ENCODE results near the gene SERTAD2. TPM values are rescaled to one million over a fixed set of nuclear protein-coding genes. Genes with fewer than 3 reads are reported as not detected.
A peak's percentile ranks its signal among the peaks of the same experiment; 100 is the strongest.

SERTAD2 gene
- total and polyA plus RNA-seq, 5 donors: 8.2 to 25.4 (median 19.7) TPM

DNA sequence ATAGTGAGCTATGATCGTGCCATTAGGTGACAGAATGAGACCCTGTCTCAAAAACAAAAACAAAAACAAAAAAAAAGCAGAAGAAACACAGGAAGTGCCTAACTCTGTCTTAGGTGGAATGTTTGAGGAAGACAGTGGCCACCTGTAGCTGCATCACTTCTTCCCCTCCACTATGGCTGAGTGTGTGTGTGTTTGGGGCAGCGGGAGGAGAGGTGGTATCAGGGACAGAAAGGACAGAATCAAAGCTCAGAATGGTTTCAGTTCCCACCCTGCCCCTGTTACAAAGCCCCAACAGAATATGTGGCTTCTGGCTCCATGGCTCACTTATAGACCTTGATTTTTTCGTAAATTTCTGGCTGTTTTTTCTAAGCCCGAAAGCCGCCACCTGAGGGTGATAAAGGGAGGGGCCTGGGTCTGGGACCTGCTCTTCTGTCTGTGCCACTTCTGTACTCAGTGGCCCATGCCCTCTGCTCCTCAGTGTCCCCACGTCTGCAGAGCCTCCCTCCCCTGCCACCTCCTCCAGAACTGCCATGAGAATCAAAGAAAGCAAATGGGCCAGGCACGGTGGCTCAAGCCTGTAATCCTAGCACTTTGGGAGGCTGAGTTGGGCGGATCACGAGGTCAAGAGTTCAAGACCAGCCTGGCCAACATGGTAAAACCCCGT lies 27.4 kb downstream of the SERTAD2 start:
- intact Hi-C loops (cut with DNase I): no loop called here
- Histone ChIP-seq H3K4me1 (ENCODE audit: control insufficient read depth, insufficient read depth, low read length) (no peaks in the 10 kb centered on the region), H3K4me3 (ENCODE audit: low read length) (no peak overlapping the region), H3K27me3 (ENCODE audit: control insufficient read depth, insufficient read depth) (no peaks in the 10 kb centered on the region), H3K9me3 (ENCODE audit: control insufficient read depth, low read length) (no peaks in the 10 kb centered on the region), H3K27ac (ENCODE audit: low read length) (no peak overlapping the region)
- DNase-seq (peak in 1 of 3 donors; percentile 12), ATAC-seq (no peak)
- WGBS: 88% methylated on average over 10 of the region's 10 CpGs

DNA sequence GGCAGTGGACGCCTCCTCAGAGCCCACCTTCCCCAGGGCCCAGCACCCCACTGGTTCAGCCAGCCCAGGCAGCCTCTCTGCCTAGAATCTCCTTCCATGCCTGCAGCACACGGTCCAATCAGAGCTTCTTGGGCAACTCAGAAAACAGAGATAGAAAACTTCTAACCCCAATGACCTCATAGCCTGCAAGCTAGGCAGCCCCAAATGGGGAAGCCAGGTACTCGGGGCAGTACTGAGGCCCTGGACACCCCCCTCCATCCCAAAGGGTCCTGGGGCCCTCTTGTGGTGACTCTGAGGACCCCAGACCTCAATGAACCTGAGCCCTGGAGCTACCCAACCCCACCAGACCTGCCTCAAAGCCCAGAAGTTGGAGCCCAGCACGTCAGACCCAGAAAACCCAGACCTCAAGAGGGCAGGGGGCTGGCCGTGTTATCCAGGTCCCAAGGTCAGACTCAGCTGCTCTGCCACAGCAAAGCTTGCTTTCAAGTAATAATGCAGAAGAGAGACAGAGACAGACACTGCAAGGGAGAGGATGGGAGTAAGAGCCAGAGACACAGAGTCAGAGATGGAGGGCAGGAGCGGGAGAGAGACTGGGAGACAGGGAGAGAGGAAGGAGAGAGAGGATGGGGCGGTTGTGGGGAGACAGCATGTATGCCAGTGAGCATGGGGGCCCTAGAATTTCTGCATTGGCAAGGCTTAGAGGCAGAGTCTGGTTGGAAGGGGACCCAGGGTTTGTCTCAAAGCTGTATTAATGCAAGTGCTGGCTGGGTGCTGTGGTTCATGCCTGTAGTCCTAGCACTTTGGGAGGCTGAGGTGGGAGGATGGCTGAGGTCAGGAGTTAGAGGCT lies 28.2 kb downstream of the SERTAD2 start:
- WGBS: 88% methylated on average over 7 of the region's 7 CpGs
- intact Hi-C loops (cut with DNase I): no loop called here
- DNase-seq: peak in 1 of 3 donors; percentile 19
- Histone ChIP-seq H3K4me1 (ENCODE audit: control insufficient read depth, insufficient read depth, low read length) (no peaks in the 10 kb centered on the region), H3K27me3 (ENCODE audit: control insufficient read depth, insufficient read depth) (no peaks in the 10 kb centered on the region), H3K27ac (ENCODE audit: low read length) (no peak overlapping the region), H3K9me3 (ENCODE audit: control insufficient read depth, low read length) (no peaks in the 10 kb centered on the region), H3K4me3 (ENCODE audit: low read length) (no peak overlapping the region)
- ATAC-seq: no peak

DNA sequence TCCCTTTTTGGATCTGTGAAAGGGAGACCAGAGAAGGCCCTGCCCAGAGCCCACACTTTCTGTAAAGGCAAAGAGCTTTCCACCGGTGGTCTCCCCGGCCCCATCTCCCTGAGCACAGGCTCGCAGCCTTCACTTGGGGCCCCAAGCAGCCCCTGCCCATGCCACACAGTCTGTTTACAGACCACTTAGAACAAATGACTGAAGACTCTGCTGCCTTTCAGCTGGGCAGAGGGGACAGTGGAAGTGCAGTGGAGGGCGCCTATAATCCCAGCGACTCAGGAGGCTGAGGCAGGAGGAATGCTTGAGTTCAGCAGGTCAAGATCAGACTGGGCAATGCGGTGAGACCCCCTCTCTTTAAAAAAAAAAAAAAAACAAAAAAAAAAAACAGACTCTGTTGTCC lies 28.9 kb downstream of the SERTAD2 start:
- Histone ChIP-seq H3K9me3 (ENCODE audit: control insufficient read depth, low read length) (no peaks in the 10 kb centered on the region), H3K4me1 (ENCODE audit: control insufficient read depth, insufficient read depth, low read length) (no peaks in the 10 kb centered on the region), H3K4me3 (ENCODE audit: low read length) (no peak overlapping the region), H3K27ac (ENCODE audit: low read length) (no peak overlapping the region), H3K27me3 (ENCODE audit: control insufficient read depth, insufficient read depth) (no peaks in the 10 kb centered on the region)
- intact Hi-C loops (cut with DNase I): no loop called here
- ATAC-seq (no peak), DNase-seq (peak in 1 of 3 donors; percentile 14)
- WGBS: 89% methylated on average over 6 of the region's 6 CpGs

DNA sequence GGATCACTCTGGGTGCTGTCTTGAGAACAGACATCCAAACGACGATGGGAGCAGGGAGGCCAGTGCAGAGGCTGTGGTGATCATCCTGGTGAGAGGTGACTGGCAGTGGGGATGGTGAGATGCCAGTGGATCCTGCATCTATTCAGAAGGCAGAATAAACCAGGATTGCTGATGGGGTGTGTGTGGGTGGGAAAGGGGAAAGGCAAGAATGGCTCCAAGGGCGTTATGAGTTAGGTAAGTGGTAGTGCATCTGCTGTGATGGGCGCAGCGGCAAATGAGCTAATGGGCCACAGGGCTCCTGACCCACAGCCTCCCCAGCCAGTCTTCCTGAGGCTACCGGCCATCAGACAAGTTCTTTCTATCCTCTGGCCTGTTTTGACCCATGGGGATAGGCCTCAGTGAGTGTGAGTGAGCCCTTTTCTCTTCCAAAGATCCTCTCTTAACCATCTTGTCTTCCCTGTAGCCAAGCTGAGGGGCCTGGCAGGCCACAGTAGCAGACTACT lies 29.6 kb downstream of the SERTAD2 start:
- Histone ChIP-seq H3K27ac (ENCODE audit: low read length) (no peak overlapping the region), H3K27me3 (ENCODE audit: control insufficient read depth, insufficient read depth) (no peaks in the 10 kb centered on the region), H3K4me3 (ENCODE audit: low read length) (no peak overlapping the region), H3K9me3 (ENCODE audit: control insufficient read depth, low read length) (no peaks in the 10 kb centered on the region), H3K4me1 (ENCODE audit: control insufficient read depth, insufficient read depth, low read length) (no peaks in the 10 kb centered on the region)
- intact Hi-C loops (cut with DNase I): no loop called here
- WGBS: 93% methylated on average over 6 of the region's 6 CpGs
- no peak for ATAC-seq
- DNase-seq: peak in 1 of 3 donors; percentile 16

DNA sequence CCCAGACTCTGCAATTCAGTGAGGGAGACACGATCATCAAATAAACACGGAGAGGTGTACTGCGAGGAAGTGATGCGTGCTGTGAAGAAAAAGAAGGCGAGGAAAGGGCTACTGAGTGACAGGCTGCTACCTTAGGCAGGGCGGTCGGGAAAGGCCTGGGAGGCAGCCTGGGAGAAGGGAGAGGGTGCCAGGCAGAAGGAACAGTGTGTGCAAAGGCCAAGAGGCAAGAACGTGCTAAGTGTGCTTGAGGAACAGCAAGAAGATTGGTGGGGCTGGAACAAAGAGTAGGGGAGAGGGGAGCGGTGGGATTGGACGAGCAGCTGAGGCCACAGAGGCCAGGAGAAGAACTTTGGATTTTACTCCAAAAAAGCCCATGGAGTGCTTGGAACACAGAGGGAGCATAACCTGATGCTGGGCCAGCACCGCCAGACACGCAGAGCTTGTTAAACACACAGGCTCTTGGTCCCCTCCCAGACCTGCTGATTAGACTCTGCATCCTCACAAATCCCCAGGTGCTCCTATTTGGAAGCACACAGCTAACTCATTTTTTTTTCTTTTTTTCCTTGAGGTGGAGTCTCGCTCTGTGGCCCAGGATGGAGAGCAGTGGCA lies 30.4 kb downstream of the SERTAD2 start:
- H3K9me3 ChIP-seq (ENCODE audit: control insufficient read depth, low read length): no peaks in the 10 kb centered on the region
- 83% methylated on average over 13 of the region's 13 CpGs for WGBS
- DNase-seq: peak in 1 of 3 donors; percentile 23
- H3K4me3 ChIP-seq (ENCODE audit: low read length): no peak overlapping the region
- H3K4me1 ChIP-seq (ENCODE audit: control insufficient read depth, insufficient read depth, low read length): no peaks in the 10 kb centered on the region
- no peak overlapping the region for H3K27ac ChIP-seq (ENCODE audit: low read length)
- intact Hi-C loops (cut with DNase I): no loop called here
- no peaks in the 10 kb centered on the region for H3K27me3 ChIP-seq (ENCODE audit: control insufficient read depth, insufficient read depth)
- ATAC-seq: no peak

DNA sequence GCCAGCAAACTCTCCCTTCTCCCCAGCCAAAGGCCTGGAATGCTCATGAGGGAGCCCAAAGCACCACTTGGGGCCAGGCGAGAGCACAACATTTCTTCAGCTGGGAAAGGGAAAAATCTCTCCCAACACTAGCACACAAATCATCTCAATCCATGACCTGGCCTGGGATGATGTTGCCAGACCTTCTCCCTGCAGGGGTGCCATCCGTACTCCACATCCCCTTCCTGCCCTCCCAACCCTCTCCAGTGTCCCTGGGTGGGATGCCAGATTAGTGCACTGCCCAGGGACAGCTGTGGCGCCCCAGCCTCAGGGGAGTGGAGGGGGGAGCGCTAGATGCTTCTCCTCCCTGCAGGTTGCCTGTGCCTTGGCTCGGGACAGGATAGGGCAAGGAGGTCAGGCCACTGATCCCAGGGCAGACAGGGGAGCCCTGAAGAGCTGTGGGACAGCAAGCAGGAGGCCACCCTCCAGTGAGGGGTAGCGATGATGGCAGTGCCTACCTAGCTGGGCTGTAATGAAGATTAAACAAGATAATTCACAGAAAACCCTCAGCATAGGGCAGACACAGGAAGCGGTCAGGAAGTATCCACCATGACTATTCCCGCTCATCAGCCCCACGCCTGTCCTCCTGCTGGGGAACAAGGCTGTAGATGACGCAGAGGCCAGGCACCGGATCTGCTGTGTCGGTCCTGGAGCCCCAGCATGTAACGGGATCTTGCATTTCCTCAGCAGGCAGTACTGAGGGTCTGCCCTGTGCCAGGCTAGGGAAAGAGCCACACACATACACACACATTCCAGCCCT lies 31.1 kb downstream of the SERTAD2 start:
- Histone ChIP-seq H3K4me3 (ENCODE audit: low read length) (no peak overlapping the region), H3K27me3 (ENCODE audit: control insufficient read depth, insufficient read depth) (no peaks in the 10 kb centered on the region), H3K27ac (ENCODE audit: low read length) (no peak overlapping the region), H3K4me1 (ENCODE audit: control insufficient read depth, insufficient read depth, low read length) (no peaks in the 10 kb centered on the region), H3K9me3 (ENCODE audit: control insufficient read depth, low read length) (no peaks in the 10 kb centered on the region)
- peak in 1 of 3 donors; percentile 21 for DNase-seq
- WGBS: 80% methylated on average over 13 of the region's 13 CpGs
- intact Hi-C loops (cut with DNase I): no loop called here
- peak in 1 of 2 donors; percentile 35 for ATAC-seq

DNA sequence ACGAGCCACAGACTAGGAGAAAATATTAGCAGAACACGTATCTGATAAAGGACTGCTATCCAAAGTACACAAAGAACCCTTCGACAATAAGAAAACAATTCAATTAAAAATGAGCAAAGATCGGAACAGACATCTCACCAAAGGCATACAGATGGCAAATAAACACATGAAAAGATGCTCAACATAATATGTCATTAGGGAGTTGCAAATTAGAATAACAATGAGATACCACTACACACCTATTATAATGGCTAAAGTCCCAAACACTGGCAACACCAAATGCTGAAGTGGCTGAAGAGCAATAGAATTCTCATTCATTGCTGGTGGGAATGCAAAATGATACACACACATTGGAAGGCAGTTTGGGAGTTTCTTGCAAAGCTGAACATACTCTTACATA lies 33.1 kb downstream of the SERTAD2 start:
- ATAC-seq (no peak), DNase-seq (no peak)
- WGBS: 83% methylated on average over 4 of the region's 4 CpGs

DNA sequence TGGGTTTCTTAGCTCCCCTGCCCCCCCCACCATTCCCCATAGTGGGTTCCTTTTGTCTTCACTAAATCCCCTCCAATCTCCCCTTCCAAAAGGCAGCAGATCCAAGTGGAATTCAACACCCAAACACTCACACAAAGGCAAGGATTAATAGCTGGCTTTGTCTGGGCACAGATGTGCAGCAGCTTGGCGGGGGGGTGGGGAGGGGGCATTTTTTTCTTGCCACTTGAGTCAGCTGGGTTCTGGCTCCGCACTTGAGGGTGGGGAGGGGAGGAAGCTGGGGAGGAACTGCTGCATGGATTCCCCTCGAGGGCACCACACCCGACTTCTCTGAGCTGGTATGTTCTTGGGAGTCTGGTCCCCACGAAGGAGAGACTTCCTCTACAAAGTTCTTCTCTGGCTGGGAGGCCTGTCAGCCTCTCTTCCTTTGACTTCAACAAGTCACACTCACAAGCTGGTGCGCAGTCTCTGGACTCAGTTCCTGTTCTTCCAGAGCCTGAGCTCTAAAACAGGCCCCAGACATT lies 36.0 kb downstream of the SERTAD2 start:
- ATAC-seq (no peak), DNase-seq (peak in 2 of 3 donors; percentile 11 to 36)
- 63% methylated on average over 6 of the region's 6 CpGs for WGBS
- H3K4me1 ChIP-seq (ENCODE audit: control insufficient read depth, insufficient read depth, low read length): no peaks in the 10 kb centered on the region
- H3K4me3 ChIP-seq (ENCODE audit: low read length): no peak overlapping the region
- no peak overlapping the region for H3K27ac ChIP-seq (ENCODE audit: low read length)
- intact Hi-C loops (cut with DNase I): no loop called here
- H3K9me3 ChIP-seq (ENCODE audit: control insufficient read depth, low read length): no peaks in the 10 kb centered on the region
- no peaks in the 10 kb centered on the region for H3K27me3 ChIP-seq (ENCODE audit: control insufficient read depth, insufficient read depth)

More for the DNA sequence above, 33.1 kb downstream of the SERTAD2 start:
- Histone ChIP-seq H3K4me3 (ENCODE audit: low read length) (no peak overlapping the region), H3K27ac (ENCODE audit: low read length) (no peak overlapping the region), H3K9me3 (ENCODE audit: control insufficient read depth, low read length) (no peaks in the 10 kb centered on the region), H3K27me3 (ENCODE audit: control insufficient read depth, insufficient read depth) (no peaks in the 10 kb centered on the region), H3K4me1 (ENCODE audit: control insufficient read depth, insufficient read depth, low read length) (no peaks in the 10 kb centered on the region)
- intact Hi-C loops (cut with DNase I): no loop called here

DNA sequence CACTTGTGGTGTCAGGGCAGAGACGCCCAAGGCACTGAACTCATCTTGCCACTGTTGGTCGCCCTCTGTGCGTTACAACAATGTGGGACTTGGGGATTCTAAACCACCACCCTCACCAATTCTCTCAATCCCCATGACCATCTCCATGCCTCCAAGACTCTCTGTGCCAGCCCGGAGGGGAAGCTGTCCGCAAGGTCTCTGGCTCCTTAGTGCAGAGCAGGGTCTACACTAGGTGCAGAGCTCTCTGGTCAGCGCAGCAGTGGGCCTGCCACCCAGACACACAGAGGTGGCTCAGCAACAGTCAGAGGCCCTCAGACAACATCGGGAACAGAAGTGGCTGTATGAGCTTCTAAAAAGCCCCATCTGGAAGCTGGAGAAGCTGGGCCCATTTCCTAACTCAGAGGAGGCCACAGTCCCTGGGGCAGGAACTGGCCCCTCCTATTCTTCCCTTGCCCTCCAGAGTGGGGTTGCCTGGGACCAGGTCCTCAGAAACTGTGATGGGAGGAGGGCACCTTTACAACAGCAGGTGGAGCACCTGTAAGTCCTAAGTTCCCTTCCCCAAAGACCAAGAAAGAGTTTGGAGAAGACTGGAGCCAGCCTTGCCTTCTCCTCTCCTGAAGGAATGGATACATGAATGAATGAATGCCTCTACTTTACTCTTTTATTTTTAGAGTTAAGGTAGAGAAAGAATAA lies 37.7 kb downstream of the SERTAD2 start:
- no peaks in the 10 kb centered on the region for H3K4me1 ChIP-seq (ENCODE audit: control insufficient read depth, insufficient read depth, low read length)
- peak in 1 of 2 donors; percentile 19 for ATAC-seq
- WGBS: 94% methylated on average over 7 of the region's 7 CpGs

DNA sequence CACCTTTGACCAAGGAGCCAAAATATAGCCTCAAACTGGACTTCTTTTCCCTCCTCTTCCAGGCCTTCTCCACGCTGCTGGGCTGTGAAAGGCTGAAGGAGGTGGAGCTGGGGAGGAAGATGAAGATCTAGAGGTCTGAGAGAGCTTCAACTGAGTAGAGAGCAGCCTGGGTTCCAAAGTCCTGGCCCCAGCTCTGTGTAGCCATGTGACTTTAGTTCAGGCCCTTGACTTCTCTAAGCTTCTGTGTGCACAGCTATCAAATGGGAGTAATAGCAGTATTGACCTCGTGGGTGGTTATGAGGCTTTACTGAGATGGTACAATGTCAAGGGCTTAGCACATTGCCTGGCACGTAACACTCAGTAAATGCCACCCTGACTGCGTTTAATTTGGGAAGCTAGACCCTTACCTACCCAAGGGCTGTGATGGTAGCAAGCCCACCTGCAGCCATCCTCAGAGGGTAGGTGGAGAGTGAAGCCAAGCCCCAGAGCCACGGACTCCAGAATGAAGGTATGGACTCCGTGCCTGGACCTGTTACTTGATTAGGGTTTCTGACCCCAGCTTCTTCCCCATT lies 38.4 kb downstream of the SERTAD2 start:
- ATAC-seq: no peak
- DNase-seq: no peak
- whole genome bisulfite sequencing: 95% methylated on average over 6 of the region's 6 CpGs
- H3K4me1 ChIP-seq (ENCODE audit: control insufficient read depth, insufficient read depth, low read length): no peaks in the 10 kb centered on the region
- intact Hi-C loops (cut with DNase I): no loop called here
- no peaks in the 10 kb centered on the region for H3K9me3 ChIP-seq (ENCODE audit: control insufficient read depth, low read length)
- H3K27me3 ChIP-seq (ENCODE audit: control insufficient read depth, insufficient read depth): no peaks in the 10 kb centered on the region
- no peak overlapping the region for H3K4me3 ChIP-seq (ENCODE audit: low read length)
- H3K27ac ChIP-seq (ENCODE audit: low read length): no peak overlapping the region

More for the DNA sequence above, 37.7 kb downstream of the SERTAD2 start:
- intact Hi-C loops (cut with DNase I): no loop called here
- H3K9me3 ChIP-seq (ENCODE audit: control insufficient read depth, low read length): no peaks in the 10 kb centered on the region
- H3K4me3 ChIP-seq (ENCODE audit: low read length): no peak overlapping the region
- no peaks in the 10 kb centered on the region for H3K27me3 ChIP-seq (ENCODE audit: control insufficient read depth, insufficient read depth)
- no peak overlapping the region for H3K27ac ChIP-seq (ENCODE audit: low read length)
- peak in 1 of 3 donors; percentile 5 for DNase-seq

Measured in right cardiac atrium (tissue), 5 donors.